Measurements from ENCODE around the gene KITLG.
"Not testable (repeated sequence)": the region's sequence is repeated elsewhere in the genome, so short reads cannot be mapped to it uniquely, and the experiment has no call there.

DNA sequence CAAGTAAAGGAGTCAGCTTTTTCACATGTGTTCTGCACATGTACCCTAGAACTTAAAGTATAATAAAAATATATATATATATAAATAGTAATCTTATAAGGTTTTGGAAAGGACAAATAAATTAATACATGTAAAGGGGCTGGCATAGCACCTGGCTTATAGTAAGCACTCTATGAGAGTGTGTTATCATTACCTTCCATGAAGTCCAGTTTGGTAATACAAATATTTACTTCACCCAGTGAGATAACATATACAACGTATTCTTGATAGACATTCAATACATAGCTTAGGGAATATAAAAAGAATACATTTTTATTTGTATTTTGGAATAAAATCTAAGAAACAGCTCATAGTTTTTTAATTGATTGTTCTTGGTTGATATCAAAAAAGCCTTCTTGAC is 47.8 kb upstream of the KITLG start:
- TF ChIP-seq CTCF (IDR thresholded peaks at IDR 0.05 in 4 of 5, conservative IDR thresholded peaks at IDR 0.05 in 1 of 5); POLR2A (IDR thresholded peaks at IDR 0.05): not testable (repeated sequence)
